ENCODE data around the gene OGFR.

Gene OGFR

DNA sequence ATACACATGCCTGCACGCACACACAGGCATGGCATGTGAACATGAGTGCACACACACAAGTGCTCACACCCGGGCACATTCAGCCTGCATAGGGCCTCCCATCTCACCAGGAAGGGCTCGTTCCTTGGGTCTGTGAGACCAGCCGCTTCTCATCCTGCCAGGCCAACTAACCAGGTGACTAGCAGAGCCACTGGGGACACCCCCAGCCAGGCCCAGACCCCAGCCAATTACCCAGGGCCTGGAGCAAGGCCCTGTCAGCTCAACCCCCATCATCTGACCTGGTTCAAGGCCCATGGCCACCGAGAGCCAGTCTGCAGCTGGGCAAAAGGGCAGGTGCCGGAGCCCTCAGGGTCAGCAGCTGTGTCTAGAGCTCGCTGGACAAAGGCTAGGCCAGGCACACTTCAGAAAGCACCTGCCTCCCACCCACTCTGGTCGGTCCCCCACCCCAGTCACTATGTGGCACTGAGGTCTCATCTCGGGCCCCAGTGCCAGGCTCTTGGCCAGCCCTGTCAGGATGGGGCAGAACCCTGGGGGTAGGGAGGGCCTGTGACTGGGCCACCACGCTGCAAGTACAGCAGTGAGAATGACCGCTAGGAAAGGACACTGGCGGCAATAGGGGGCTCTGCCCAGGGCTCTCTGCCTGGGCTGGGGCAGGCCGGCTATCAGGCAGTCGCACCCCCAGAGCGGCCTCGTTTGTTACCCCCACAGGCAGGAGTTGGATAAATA lies 35.1 kb upstream of the OGFR start:
- DNase-seq (ENCODE audit: low read depth in 2 of 2), result no peak

DNA sequence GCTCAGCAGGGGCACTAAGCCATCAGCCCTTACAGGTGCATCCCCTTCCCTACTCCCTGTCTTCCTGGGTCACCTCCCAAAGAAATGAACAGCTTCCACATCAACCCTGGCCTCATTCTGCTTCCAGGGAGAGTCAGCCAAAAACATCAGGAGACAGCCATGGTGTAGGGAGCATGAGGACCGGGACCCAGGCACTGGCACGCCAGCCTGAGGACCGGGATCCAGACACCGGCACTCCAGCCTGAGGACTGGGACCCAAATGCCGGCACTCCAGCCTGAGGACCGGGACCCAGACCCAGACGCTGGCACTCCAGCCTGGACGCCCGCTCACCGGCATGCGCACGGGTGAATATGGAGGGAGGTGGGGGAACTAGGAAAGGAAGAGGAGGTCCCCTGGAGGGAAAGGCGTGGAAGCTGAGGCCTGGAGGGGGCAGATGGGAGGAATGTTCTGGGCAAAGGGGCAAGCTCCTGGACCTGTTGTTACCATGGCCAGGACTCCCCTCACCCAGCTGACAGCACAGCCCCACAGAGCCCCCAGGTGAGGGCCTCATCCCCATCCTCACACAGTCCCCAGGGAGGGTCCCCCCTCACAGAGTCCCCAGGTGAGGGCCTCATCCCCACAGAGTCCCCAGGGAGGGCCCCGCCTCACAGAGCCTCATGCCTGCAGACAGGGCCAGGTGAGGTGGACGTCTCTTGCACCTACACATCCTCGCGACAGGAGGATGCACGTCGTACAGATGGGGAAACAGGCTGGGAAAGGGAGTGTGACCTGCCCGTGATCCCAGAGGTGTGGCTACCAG lies 34.3 kb upstream of the OGFR start:
- DNase-seq (ENCODE audit: low read depth in 2 of 2), result no peak

DNA sequence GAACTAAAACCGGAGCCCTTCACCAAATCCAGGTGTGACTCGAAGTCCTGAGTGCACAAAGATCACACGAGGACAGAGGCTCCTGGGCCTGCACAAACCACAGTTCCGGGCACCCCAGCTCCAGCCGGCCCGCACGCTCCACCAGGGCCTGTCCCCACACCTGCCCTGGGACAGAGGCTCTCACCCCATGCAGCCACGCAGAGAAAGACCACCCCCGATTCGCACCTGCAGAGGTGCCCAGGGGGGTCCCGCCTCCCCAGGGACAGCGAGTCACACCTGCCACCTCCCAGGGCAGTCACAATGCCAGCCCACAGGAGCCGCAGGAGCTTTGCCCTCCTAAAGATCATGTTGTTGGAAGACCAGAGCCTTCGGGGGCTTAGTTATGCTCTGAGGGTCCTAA lies 33.7 kb upstream of the OGFR start:
- no peak for DNase-seq (ENCODE audit: low read depth in 2 of 2)

DNA sequence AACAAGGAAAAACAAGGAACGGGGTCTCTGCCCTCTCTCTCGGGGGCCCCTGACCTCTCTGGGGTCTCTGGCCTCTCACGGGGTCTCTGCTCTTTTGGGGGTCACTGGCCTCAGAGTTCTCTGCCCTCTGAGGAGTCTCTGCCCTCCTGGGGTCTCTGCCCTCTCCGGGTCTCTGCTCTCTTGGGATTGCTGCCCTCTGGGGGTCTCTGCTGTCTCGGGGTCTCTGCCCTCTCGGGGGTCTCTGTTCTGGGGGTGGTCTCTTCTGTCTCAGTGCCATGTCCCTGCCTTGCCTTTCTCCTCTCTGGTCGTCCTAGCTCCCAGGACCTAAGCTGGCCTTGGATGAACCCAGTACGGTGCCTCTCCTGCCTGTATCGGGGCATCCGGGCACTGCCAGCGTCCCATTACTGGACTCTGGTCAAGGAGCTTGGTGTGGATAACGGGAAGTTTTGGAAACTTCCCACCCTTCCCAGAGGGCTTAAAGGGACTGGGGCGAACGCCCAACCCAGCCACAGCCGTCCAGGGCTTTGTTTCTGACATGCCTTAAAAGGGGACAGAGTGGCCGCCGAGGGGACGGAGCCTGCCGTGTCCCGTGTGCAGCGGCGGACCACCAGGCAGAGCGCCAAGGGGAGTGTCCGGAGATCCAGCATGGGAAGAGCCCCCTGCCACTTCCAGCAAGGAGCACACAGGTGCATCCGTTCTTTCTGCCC lies 33.1 kb upstream of the OGFR start:
- DNase-seq (ENCODE audit: low read depth in 2 of 2), result no peak

DNA sequence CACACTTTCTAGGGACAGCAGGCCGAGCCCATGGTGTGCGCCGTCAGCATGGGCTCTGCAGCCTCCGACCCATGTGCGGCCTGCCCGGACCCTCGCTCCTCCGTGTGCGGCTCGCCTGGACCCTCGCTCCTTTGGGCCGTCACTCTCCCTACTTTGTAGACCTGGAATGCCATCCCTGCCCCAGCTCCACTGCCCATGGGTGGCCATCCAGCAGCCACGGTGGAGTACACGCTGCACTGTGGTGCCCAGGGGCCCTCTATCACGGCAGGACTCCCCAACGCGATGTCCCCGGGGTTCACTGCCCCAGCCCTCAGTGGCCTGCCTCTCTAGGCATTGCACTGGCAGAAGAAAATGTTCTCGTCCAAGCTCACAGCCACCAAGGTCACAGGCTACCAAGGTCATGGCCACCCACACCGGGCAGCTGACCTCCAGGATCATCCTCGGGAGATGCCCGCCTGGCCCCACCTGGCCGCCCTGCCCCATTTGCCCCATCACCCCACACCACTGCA lies 32.5 kb upstream of the OGFR start:
- DNase-seq (ENCODE audit: low read depth in 2 of 2), result no peak

DNA sequence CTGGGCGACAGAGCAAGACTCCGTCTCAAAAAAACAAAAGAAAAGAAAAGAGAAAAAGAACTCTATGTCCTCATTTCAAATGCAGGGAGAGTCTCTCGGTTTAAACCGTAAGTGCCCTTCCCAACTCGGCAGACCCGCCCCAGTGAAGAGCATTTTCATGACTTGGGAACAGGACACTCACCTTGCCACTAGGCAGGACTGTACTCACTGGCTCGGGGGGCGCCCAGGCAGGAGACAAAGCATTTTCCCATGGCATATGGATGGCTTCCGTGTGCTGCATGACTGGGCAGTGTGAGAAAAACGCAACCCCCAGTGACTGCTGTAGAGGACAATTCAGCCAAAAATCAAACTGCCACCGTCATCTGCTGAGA lies 32.0 kb upstream of the OGFR start:
- no peak for DNase-seq (ENCODE audit: low read depth in 2 of 2)

DNA sequence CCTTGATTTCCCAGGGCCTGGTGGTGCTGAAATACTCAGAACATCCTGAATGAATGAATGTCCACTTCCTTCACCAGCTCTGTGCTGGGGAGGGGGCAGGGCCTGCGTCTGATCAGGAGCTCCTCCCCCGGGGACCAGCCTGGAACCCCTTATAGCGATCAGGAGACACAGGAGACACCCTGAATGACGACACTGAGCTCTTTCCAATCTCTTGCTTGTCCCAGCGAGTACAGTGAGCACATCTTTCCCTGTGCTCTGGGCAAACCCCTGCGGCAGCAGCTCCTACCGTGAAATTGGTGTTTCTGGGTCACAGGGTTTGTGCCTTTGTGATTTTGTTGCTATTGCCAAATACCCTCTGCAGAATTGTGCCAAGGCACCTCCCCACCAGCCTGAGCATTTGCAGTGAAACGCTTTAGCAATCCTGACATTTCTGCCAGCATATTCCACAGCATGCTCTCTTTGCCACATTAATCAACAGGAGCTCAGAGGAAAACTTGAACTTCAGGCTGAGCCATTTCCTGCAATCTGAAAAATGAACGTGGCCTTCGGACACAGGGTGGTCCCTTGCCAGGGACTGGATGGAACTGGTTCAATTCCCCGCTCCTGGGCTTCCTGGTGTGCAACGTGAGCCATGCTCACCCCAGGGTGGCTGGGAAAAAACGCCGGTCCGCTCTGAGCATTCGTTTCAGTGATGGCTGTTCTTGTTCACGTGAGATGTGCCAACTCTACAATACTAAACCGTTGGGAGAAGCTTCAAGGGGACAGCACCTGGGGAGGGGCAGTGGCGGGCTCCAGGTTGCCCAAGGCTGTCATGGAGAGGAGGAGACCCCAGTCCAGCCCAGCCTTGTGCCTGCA lies 31.4 kb upstream of the OGFR start:
- no peak for DNase-seq (ENCODE audit: low read depth in 2 of 2)

DNA sequence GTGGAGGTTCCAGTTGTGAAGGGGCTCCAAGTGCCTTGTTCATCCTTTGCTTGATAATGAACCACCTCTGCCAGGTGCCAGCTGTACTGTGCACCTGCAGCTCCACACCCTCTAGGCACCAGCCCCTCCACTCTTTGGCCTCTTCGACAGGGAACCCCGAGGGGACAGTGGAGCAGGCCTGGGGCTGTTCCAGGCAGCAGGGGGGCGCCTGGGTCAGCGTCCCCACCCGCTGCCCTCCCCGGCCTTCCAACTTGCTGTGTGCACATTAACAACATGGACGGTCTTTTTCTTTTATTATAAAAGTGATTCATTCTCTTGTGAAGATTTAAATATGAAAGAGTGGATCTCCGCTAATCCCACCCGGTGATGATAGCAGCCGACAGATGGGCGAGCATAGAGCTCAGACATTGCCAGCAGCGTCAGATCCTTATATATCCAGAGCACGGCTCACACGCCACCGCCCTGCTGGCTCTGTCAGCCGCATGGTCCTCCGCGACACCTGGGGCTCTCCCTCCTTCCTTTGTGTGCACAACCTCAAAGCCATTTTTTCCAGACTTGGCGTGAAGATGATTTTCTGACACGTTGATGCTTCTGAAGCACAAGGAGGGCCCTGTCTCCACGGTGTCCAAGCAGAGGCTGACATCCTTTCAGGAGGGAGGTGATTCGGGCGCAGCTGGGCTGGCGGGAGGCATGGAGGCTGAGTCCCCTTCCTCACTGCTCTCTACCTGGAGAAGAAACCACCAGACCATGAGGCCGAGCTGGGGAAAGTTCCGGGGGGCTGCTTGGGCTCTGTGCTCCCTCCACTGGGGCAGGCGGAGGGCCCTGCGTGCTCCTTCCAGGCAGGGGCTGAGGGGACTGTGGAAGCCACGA lies 30.6 kb upstream of the OGFR start:
- DNase-seq (ENCODE audit: low read depth in 2 of 2), result no peak

DNA sequence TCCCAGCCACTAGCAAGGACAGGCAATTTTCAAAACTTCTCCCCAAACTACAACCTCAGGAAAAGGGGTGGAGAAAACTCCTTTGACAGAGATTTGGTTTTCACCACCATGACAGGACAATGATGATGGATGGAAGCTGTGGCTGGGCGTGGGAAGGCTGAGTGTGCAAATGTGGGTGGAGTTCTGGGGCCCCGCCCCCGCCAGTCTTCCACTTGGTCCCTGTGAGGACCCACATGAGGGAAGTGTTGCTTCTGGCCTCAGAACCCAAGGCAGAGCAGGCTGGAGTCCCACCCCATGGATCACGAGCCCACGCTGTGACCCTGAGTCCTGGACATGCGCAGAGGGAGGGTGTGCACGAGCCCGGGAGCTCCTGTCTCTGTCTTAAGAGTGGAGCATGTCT lies 29.9 kb upstream of the OGFR start:
- no peak for DNase-seq (ENCODE audit: low read depth in 2 of 2)

DNA sequence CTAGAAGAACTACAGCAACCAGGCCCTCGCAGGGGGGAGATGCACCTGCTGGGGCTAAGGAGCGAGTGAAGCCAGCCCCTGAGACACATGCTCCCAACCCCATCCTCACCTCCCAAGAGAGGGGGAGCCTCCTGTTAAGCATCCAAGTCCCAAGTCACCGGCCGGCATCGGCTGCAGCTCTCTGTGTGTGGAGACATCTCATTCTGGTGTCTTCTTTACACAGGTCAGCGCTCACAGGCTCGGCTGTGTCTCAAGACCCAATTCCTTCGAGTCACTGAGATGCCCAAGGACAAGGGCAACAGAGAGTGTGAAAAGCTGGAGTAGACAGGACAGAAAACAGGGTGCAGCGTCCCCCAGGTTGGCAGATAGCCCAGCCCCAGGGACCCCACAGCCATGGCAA lies 29.4 kb upstream of the OGFR start:
- no peak for DNase-seq (ENCODE audit: low read depth in 2 of 2)

DNA sequence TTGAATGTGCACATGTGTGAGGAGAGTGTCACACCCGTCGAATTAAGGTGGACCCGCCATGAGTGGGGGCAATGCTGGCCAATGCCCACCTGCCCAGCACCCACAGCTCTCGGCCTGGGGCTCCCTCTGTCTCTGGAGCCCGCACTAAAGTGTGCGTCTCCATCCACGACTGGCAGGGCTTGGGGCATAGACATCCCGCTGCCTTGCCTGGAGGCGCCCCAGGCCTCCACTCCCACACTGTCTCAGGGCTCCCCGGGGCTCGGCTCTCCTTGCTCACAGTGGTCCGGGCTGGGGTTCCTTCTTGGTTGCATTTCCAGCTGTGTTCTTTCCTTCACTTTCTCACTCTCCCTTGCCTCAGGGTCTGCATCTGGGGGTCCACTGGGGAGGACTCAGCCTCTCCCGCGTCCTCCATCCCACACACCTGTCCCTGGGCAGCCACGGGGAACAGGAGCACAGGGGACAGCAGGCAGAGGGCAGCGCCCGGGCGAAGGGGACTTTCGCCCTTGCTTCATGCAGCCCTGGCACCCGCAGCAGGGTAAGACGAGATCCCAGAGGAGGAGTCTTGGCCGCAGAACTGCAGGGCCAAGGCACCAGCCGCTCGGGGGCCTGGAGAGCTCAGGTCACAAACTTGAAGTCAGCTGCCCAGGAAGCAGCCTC lies 28.5 kb upstream of the OGFR start:
- no peak for DNase-seq (ENCODE audit: low read depth in 2 of 2)

DNA sequence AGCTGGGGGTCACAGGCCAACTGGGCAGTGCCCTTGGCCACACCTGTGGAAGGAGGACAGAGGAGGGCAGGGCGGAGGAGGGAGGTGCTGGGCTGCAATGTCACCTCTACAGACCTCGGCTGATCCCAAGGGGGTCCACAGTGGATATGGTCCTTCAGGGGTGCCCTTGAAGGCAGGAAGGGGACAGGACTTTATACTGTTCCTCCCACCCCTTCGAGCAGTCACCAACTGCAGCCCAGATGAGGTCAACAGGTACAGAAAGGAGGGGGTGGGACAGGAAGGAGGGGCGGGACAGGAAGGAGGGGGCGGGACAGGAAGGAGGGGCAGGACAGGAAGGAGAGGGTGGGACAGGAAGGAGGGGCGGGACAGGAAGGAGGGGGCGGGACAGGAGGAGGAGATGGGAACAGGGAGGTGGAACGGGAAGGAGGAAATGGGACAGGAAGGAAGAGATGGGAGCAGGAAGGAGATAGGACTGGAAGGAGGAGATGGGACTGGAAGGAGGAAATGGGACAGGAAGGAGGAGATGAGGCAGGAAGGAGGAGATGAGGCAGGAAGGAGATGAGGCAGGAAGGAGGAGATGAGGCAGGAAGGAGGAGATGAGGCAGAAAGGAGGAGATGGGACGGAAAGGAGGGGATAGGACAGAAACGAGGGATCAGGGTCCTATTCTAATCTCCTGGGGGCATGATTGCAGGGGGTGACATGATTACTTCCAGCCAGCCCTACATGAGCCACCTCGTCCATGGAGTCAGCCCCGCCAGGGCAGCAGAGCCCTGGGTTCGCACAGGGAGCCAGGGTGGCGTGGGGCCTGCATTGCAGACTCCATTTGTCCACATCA lies 27.7 kb upstream of the OGFR start:
- peak; percentile 46 to 49 for DNase-seq (ENCODE audit: low read depth in 2 of 2)

DNA sequence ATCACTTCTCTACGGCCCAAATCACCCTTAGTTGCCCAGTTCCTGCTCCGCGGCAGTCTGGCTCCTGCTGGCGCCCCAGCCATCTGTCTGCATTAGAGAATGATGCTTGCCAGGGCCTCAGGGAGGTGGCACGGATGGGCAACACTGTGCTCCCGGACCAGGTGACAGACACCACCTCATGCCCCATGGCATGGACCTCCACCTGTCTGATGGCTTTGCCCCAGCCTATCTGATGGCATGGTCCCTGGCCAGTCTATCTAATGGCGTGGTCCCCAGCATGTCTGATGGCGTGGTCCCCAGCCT lies 27.2 kb upstream of the OGFR start:
- DNase-seq (ENCODE audit: low read depth in 2 of 2), result no peak

DNA sequence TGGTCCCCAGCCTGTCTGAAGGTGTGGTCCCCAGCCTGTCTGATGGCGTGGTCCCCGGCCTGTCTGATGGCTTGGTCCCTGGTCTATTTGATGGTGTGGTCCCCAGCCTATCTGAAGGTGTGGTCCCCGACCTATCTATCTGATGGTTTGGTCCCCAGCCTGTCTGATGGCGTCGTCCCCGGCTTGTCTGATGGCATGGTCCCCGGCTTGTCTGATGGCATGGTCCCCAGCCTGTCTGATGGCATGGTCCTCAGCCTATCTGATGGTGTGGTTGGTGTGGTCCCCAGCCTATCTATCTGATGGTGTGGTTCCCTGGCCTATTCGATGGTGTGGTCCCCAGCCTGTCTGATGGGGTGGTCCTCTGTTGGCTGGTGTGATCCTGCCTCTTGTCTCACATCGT lies 26.6 kb upstream of the OGFR start:
- no peak for DNase-seq (ENCODE audit: low read depth in 2 of 2)

DNA sequence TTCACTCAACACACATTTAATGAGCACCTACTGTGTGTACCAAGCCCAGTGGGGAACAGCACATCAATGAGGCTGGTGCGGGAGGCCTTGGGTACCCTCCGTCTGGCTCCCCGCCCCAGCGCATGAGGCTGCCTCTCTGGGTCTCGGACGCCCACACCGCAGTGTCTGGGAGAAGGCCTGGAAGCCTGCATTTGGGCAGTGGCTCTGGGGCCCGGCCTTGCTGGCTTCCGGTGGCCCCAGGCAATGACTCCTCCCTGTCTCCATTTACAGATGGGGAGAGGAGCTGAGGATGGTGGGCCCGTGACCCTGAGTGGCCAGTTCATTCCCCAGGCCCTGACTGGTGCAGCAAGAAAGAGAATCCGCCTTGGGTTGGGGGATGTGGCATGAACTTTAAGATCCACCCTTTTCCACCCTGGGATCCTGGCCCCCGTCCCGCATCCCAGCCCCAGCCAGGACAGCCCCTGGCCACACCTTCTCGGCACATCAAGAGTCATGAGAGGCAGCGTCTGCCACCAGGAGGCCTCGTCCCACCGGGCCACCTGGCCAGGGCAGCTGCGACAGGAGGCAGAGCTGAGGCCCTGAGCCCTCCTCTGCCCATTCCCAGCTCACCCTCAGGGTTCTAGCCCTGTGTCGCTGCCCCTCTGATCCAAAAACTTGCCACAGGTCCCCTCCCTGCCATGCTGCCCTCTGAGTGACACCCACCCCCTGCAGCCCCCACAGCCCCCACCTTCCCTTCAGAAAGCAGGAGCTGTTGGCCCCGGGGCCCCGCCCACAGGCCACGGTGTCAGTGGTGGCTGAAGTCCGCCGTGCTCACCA lies 25.8 kb upstream of the OGFR start:
- DNase-seq (ENCODE audit: low read depth in 2 of 2), result no peak

DNA sequence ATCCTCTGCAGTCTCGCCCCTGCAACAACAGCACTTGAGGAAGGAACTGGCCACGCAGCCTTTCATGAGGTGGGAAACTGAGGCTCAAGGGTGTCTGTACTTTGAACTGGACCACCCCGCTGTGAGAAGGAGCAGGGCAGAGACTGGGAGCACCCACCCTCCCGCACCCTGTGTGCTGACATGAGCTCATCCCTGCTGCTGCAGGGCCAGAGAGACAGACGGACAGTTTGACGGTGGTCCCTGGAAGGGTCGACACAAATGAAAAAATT lies 25.3 kb upstream of the OGFR start:
- no peak for DNase-seq (ENCODE audit: low read depth in 2 of 2)

DNA sequence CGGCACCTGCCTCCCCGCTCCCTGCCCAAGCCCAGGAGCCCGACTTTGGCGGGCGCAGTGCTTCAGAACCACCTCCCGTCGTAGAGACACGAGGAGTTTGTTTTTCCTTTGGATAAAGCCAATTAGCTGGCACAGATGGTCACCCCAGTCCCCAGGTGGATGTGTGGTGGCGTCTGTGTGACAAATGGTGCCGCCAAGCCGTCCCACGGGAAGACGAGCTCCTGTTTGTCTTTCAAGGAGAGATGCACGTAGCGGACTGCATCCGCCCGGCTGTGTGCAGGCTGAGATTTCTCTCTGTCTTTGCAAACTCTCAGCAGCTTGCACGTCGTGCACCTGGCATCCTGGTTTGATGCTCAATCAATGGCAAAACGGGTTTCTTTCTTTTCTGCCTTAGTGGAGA lies 24.4 kb upstream of the OGFR start:
- no peak for DNase-seq (ENCODE audit: low read depth in 2 of 2)

DNA sequence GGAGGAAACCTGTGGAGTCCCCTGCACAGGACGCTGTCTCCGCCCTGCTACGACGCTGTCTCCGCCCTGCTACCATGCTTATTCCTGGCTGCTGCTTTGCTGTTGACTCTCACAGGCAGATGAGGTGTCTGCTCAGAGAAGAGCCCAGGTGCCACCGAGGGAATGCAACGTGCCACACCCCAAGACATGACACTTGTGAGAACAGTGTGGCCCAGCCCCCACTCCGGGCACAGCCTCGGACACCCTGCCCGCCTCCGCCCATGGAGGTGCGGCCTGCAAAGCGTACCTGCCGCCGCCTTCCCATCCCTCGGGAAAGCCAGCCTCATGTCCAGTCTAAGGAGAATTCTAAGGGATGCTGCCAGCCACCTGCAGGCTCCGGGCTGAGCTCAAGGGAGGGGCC lies 23.9 kb upstream of the OGFR start:
- DNase-seq (ENCODE audit: low read depth in 2 of 2), result no peak

Data from stimulated activated CD4-positive, alpha-beta T cell treated with anti-CD3 and anti-CD28 coated beads, Interleukin-1b, Interleukin-23, amount 100 ng/mL, for 4 hours (primary cell).